ENCODE results near the gene MRPS7.
"Not testable (repeated sequence)": the region's sequence is repeated elsewhere in the genome, so short reads cannot be mapped to it uniquely, and the experiment has no call there.

The MRPS7 gene

DNA sequence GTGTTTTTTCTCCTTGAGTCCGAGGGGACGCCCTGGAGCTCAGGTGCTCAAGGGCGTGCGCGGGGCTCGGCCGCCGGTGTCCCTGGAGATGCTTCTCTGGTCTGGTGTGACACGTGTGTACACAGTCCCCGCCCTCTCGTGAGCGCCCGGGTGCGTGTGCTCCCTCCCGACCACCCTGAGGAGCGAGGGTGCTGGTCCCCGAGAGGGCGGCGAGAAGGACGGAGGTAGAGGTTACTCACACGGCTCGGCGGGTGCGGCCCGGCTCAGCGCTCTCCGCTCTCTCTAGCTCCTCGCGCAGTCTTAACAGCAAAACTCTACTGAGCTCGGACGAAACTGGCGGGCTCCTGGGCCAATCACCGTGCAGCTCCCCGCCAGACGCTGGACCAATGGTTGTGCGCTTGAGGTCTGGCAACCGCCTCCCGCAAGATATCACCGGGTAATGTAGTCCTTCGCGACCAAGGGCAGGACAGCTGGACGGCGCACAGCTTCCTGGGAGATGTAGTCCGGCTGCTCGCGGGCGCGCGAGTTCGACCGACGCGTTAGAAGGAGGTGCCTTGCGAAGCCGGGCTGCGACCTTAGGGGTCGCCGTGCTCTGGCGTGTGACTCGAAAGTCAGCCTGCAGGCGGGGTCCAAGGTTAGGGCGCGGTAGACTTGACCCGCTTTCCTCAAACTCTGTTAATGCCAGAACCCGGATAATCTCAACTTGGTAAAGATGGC, 27.6 kb downstream of the MRPS7 start, which contains the start of gene SLC25A19:
Gene SLC25A19 (minus strand): TSS at position 319 of the 717 bp plus-strand sequence. CDS start 2,669 bp downstream, outside the sequence.
- DNase-seq (ENCODE audit: low spot score), result peak; percentile 100
- POLR2A ChIA-PET (ENCODE audit: low non-redundant PET), result interaction anchor here (0.7 to 2.3 kb wide), 4 partner anchors 18 to 174 kb away, joined by 4 to 9 read pairs (median 7); partner anchors contain the start of genes GGA3, MIF4GD and MRPS7
- TF ChIP-seq, protein P1, sequence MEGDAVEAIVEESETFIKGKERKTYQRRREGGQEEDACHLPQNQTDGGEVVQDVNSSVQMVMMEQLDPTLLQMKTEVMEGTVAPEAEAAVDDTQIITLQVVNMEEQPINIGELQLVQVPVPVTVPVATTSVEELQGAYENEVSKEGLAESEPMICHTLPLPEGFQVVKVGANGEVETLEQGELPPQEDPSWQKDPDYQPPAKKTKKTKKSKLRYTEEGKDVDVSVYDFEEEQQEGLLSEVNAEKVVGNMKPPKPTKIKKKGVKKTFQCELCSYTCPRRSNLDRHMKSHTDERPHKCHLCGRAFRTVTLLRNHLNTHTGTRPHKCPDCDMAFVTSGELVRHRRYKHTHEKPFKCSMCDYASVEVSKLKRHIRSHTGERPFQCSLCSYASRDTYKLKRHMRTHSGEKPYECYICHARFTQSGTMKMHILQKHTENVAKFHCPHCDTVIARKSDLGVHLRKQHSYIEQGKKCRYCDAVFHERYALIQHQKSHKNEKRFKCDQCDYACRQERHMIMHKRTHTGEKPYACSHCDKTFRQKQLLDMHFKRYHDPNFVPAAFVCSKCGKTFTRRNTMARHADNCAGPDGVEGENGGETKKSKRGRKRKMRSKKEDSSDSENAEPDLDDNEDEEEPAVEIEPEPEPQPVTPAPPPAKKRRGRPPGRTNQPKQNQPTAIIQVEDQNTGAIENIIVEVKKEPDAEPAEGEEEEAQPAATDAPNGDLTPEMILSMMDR (conservative IDR thresholded peaks at IDR 0.05; ENCODE audit: low read depth), result 0 out of 2 replicates have a peak, but pooled peaks have one; percentile 8
- H3K27ac ChIP-seq, result peak within 1 kb of the TSS; percentile 92
- CTCF ChIA-PET, result interaction anchor here (0.6 to 1.0 kb wide), 3 partner anchors 15 to 1767 kb away, joined by 4 to 5 read pairs (median 5); partner anchors contain the start of gene MIF4GD

DNA sequence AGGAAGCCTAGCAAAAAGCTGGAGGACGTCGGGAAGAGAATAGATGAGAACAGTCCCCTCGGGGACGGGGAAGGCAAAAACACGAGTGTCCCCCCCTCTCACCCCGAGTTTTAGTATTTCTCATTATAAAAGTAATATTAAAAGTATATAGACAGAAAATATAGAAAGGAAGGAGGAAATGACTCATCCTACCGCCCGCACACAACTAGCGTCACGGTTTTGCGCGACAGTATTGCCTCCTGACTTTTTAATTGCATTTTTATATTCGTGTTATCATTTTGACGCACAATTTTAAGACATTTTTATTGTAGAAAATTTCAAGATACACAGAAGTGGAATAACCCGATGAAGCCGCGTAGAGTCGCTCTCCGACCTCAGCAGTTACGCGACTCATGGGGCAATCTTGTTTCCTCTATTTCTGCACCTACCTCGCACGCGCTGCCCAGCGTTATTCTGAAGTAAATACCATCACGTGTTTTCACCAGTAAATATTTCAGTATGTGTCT, 28.2 kb downstream of the MRPS7 start:
- ChIA-PET POLR2A (ENCODE audit: low non-redundant PET) (interaction anchor here (1.7 to 2.3 kb wide), 2 partner anchors 19 to 28 kb away, joined by 9 read pairs; partner anchors contain the start of genes GGA3, MIF4GD and MRPS7), CTCF (interaction anchor here (0.6 kb wide), 2 partner anchors 1375 to 1766 kb away, joined by 3 to 4 read pairs; no protein-coding TSS in a partner anchor)
- DNase-seq (ENCODE audit: low spot score), result peak; percentile 40
- TF ChIP-seq, protein P1 (conservative IDR thresholded peaks at IDR 0.05; ENCODE audit: low read depth), result peak; percentile 44
- H3K27ac ChIP-seq, result peak overlapping the region; percentile 92

DNA sequence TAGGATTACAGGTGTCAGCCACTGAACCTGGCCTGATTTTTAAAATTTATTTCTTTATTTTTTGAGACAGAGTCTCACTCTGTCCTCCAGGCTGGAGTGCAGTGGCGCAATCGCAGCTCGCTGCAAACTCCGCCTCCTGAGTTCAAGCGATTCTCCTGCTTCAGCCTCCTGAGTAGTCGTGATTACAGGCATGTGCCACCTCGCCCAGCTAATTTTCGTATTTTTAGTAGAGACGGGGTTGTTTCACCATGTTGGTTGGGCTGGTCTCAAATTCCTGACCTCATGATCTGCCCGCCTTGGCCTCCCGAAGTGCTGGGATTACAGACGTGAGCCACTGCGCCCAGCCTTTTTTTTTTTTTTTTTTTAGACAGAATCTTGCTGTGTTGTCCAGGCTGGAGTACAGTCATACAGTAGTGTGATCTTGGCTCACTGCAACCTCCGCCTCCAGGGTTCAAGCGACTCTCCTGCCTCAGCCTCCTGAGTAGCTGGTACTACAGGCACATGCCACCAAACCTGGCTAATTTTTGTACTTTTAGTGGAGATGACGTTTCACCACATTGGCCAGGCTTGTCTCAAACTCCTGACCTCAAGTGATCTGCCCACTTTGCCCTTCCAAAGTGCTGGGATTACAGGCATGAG, 31.2 kb downstream of the MRPS7 start:
- H3K27ac ChIP-seq; CTCF ChIA-PET; POLR2A ChIA-PET (ENCODE audit: low non-redundant PET); DNase-seq (ENCODE audit: low spot score): not testable (repeated sequence)

DNA sequence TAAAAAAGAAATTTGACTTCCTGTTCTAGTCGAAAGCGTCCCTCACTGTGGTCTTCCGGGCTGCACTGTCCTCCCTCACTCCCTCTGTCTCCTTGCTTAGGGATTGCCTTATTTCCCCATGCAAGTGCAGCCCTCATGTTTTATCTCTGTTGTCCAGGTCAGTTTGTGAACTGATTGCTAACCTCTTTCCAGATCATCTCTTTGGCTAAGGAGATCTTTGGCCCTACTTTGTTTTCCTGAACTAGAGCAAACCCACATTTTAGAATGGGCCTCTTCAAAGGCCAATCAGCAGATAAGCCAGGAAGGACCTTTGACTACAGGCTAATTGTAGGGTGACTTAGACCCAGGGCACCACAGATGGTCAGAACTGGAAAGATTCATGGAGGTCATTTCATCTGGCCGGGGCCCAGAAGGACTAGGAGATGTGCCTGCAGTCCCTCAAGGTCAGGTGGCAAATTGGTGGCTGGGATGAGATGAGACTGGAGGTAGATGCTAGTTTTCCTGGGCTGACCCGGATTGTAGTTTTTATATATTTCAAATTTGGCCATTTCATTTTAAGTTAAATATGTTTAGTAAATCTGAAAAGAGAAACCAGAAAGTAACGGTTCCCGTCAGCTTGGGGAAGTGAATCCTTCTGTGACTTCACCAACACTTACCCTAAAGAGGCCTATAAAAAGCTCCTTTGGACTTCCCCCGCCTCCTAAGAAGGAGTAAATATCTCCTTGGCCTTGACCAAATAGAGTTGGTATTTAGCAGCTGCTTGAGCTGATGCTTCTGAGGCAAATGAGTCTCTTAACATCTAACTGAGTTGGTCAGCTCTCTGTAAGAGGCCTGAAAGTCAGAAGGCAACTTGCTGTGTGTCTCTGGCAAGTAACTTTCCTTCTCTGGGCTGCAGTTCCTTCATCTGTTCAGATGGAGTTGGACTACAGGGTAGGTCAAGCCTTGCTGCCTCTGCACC, 33.8 kb downstream of the MRPS7 start:
- ChIA-PET CTCF (interaction anchor here (0.6 kb wide), 1 partner anchor 158 kb away, joined by 3 read pairs; no protein-coding TSS in a partner anchor), POLR2A (ENCODE audit: low non-redundant PET) (no interaction called here)
- TF ChIP-seq, protein P1 (conservative IDR thresholded peaks at IDR 0.05; ENCODE audit: low read depth), result no peak
- no peak for DNase-seq (ENCODE audit: low spot score)
- no peak overlapping the region for H3K27ac ChIP-seq

DNA sequence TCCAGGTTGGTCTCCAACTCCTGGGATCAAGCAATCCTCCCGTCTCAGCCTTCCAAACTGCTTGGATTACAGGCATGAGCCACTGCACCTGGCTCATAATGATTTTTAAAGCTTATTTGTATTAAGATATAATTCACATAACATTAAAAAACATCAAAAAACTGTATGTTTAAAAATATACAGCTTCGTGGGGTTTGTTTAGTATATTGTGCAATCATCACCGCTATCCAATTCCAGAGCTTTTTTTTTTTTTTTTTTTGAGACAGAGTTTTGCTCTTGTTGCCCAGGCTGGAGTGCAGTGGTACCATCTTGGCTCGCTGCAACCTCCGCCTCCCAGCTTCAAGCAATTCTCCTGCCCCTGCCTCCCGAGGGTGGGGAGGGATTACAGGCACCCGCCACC, 38.6 kb downstream of the MRPS7 start:
- no peak overlapping the region for H3K27ac ChIP-seq
- ChIA-PET CTCF (interaction anchor here (1.0 kb wide), 1 partner anchor 104 kb away, joined by 5 read pairs; no protein-coding TSS in a partner anchor), POLR2A (ENCODE audit: low non-redundant PET) (no interaction called here)
- TF ChIP-seq, protein P1 (conservative IDR thresholded peaks at IDR 0.05; ENCODE audit: low read depth), result no peak
- DNase-seq (ENCODE audit: low spot score), result no peak

DNA sequence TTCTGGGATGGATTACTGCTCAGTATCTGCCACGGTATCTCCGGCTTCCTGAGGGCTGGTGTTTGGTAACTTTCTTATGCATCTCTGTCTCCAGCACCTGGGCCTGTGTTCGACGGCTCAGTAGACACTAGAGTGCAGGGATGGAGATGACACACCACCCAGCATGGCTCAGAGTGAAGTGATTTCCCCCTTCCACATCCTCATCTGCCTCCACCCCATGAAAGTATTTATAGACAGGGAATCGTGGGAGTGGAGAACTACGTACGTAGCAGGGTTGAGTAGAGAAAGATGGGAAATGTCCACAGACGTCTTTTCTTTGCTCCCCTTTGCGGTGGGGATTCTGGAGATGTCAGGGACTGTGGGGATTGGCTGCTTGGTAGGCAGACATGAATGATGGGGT, 39.4 kb downstream of the MRPS7 start:
- TF ChIP-seq, protein P1 (conservative IDR thresholded peaks at IDR 0.05; ENCODE audit: low read depth), result no peak
- DNase-seq (ENCODE audit: low spot score), result no peak
- H3K27ac ChIP-seq, result no peak overlapping the region
- CTCF ChIA-PET, result no interaction called here
- POLR2A ChIA-PET (ENCODE audit: low non-redundant PET), result no interaction called here

Data from RWPE1 (cell line).